Sigmoid colon (tissue), 7 donors: ENCODE results near the gene UNC5C. TPM values are rescaled to one million over a fixed set of nuclear protein-coding genes. Genes with fewer than 3 reads are reported as not detected.
A peak's percentile ranks its signal among the peaks of the same experiment; 100 is the strongest.

Source experiments
- DNase-seq: peaks from one replicate; pipeline ENCODE4 v3.0.0-alpha.2; 2019
- H3K27ac ChIP-seq, 4 donors: fragments of 200-600 bp; sonication (generic); one replicate each; pipeline ENCODE4 v1.5.1; 2016 to 2019; ENCODE audit warnings: mild to moderate bottlenecking in 1 of 4
- H3K27me3 ChIP-seq, 3 donors: fragments of 200-600 bp; sonication (generic); one replicate each; pipeline ENCODE4 v1.5.1; 2019; ENCODE audit warnings: mild to moderate bottlenecking in 1 of 3
- H3K36me3 ChIP-seq, 4 donors: fragments of 200-600 bp; sonication (generic); one replicate each; pipeline ENCODE4 v1.5.1; 2016 to 2019
- H3K4me1 ChIP-seq, 4 donors: fragments of 200-600 bp; sonication (generic); one replicate each; pipeline ENCODE4 v1.5.1; 2017 to 2019
- H3K4me3 ChIP-seq, 4 donors: fragments of 200-600 bp; sonication (generic); one replicate each; pipeline ENCODE4 v1.5.1; 2017 to 2019; ENCODE audit warnings: mild to moderate bottlenecking in 2 of 4, moderate library complexity in 1 of 4
- H3K9me3 ChIP-seq, 4 donors: fragments of 200-600 bp in 3 of 4; sonication (generic) in 3 of 4; one replicate each; pipeline versions ENCODE4 v1.5.1 to v1.6.1; 2013 to 2019
- EP300 ChIP-seq, 4 donors: sonication (generic); formaldehyde crosslinking; IDR thresholded peaks; one replicate each; pipeline ENCODE4 v1.6.1; 2017; ENCODE audit warnings: antibody characterized with exemption in 4 of 4
- POLR2A ChIP-seq, 2 donors: fragments of 450-650 bp; IDR thresholded peaks; one replicate each; pipeline ENCODE4 v1.6.1; 2016; ENCODE audit warnings: antibody characterized with exemption in 2 of 2, mild to moderate bottlenecking in 2 of 2, moderate library complexity in 2 of 2
- POLR2AphosphoS5 ChIP-seq, 4 donors: sonication (generic); formaldehyde crosslinking; IDR thresholded peaks; one replicate each; pipeline ENCODE4 v1.6.1; 2017; ENCODE audit warnings: antibody characterized with exemption in 4 of 4
- WGBS, 2 donors: extraction: QIAGEN DNeasy Blood & Tissue Kit; methylation state at CpG; one replicate each; pipeline ENCODE4 v1.1.7; 2013; 5-methylcytosine and 5-hydroxymethylcytosine counted together
- intact Hi-C: fragments of 100-400 bp; cut with DNase I; formaldehyde crosslinking; loops from one replicate; pipeline ENCODE4 v1.15.1; 2023
- polyA plus RNA-seq, 3 donors: library from polyadenylated mRNA; stranded (reverse); fragments of 200-250 nt; gene quantifications; one replicate each; pipeline ENCODE4 v1.2.3, GENCODE V29; 2013
- total RNA-seq, 4 donors: library from RNA; depleted of rRNA; stranded (reverse); fragments of >200 nt; gene quantifications; one replicate each; pipeline ENCODE4 v1.1.0, GENCODE V29; 2016
- TF ChIP-seq, protein P1 (sequence below), 4 experiments: fragments of 450-650 bp in 3 of 4; fragments of 200-600 bp in 1 of 4; IDR thresholded peaks; one replicate each; pipeline ENCODE4 v1.5.1; 2016 to 2019; ENCODE audit warnings: antibody characterized with exemption in 4 of 4, mild to moderate bottlenecking in 3 of 4, moderate library complexity in 2 of 4
- donor health status: healthy with polysubstance abuse.
- donor health status: Bipolar disorder and iron deficiency.
- donor health status: healthy.

Gene UNC5C
- total and polyA plus RNA-seq, 7 donors: 0.60 to 3.1 (median 1.4) TPM

DNA sequence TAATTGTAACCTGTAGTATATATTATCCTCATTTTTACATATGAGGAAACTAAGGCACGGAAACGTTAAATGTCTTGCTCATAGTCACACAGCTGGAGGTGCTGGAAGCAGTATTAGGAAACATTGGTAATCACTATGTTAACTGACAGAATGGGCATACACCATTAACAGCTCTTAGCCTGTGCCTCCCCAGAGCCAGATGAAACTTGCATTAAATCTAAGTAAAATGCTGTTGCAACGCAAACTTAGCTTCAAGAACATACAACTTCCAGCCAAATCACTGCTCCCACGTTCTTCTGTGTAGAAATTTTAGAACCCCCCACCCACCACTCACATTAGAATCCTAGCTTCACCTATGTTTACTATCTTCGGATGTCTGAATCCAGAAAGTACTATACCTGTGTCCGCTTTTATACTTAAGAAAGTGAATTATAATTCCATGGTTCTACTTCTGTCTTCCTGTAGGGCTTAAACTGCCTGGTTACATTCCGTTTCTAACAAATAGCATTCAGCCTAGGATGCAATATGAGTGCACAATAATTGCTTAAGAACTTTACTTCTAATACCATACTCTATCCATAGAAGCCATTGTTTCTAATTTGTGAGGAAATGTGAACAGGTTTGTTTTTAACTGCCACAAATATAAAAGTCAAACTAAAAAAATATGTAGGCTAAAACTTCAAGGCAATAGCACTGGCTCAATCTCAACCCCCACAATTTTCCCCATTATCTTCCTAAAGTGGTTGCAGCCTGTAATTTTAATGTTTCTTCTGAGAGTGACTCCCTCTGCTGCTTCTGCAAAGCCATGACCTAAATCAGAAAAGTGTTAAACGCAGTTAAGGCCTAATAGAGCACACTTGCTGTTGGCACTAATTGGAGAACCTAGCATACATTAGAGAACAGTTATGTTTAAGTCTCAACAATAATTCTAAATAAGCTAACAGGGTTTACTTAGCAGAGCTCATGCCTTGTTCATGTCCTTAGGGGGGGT lies 4.4 kb downstream of the UNC5C start:
- TF ChIP-seq EP300 (IDR thresholded peaks at IDR 0.05) (no peak), POLR2AphosphoS5 (IDR thresholded peaks at IDR 0.05) (no peak), POLR2A (IDR thresholded peaks at IDR 0.05) (no peak)
- TF ChIP-seq, protein P1, sequence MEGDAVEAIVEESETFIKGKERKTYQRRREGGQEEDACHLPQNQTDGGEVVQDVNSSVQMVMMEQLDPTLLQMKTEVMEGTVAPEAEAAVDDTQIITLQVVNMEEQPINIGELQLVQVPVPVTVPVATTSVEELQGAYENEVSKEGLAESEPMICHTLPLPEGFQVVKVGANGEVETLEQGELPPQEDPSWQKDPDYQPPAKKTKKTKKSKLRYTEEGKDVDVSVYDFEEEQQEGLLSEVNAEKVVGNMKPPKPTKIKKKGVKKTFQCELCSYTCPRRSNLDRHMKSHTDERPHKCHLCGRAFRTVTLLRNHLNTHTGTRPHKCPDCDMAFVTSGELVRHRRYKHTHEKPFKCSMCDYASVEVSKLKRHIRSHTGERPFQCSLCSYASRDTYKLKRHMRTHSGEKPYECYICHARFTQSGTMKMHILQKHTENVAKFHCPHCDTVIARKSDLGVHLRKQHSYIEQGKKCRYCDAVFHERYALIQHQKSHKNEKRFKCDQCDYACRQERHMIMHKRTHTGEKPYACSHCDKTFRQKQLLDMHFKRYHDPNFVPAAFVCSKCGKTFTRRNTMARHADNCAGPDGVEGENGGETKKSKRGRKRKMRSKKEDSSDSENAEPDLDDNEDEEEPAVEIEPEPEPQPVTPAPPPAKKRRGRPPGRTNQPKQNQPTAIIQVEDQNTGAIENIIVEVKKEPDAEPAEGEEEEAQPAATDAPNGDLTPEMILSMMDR (IDR thresholded peaks at IDR 0.05): no peak
- no peak for DNase-seq
- peaks cover 0 to 22% (median 14%) of the 10 kb centered on the region in 4 donors for H3K4me1 ChIP-seq
- no peaks in the 10 kb centered on the region for H3K9me3 ChIP-seq
- H3K27ac ChIP-seq: no peak overlapping the region
- H3K4me3 ChIP-seq: no peak overlapping the region
- WGBS, 2 donors: 67 to 77% methylated on average over 8 of the region's 8 CpGs
- H3K36me3 ChIP-seq: no peaks in the 10 kb centered on the region
- intact Hi-C loops: loop anchor here (5.0 kb wide), 1 partner anchor 377 kb away; no protein-coding TSS in a partner anchor
- peaks cover 0 to 22% (median 9%) of the 10 kb centered on the region in 3 donors for H3K27me3 ChIP-seq

DNA sequence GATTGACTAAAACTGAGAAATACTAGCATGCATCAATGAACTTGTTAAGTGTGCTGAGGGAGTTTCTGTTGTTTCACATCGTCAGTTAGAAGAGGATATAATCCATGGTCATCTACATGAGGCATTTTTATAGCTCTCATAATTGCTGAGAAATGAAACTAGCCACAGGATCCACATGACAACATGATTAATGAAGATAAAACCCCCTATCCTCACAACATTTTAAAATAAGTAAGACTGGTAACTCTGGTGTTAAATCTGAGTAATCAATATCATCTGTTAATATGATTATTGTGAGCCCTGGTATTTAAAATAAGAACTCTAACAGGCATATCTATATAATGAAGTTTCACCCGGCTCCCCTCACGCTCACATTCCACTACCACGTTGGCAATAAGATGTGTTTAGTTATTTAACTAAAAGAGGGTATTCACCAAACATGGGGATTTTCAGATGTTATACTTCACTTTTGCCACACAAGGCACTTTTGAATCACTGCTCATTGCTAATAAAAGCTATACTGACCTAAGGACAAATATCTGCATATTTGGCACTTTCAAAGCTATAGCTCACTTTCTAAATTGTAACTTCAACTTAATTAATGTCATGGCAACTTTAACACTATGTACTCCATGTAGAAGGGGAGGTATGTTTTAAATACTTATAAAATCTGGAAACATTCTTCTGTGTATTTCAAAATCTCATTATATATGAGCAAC lies 6.7 kb downstream of the UNC5C start:
- no peak for TF ChIP-seq EP300 (IDR thresholded peaks at IDR 0.05)
- TF ChIP-seq, protein P1 (IDR thresholded peaks at IDR 0.05): no peak
- no peak for TF ChIP-seq POLR2A (IDR thresholded peaks at IDR 0.05)
- TF ChIP-seq POLR2AphosphoS5 (IDR thresholded peaks at IDR 0.05): no peak
- no peak for DNase-seq
- Histone ChIP-seq H3K27ac (peak overlapping the region in 1 of 4 donors; percentile 3), H3K27me3 (no peaks in the 10 kb centered on the region), H3K4me3 (no peak overlapping the region), H3K9me3 (no peaks in the 10 kb centered on the region), H3K4me1 (no peaks in the 10 kb centered on the region), H3K36me3 (no peaks in the 10 kb centered on the region)
- 52 to 65% methylated on average over 4 of the region's 4 CpGs for WGBS, 2 donors
- intact Hi-C loops: no loop called here

DNA sequence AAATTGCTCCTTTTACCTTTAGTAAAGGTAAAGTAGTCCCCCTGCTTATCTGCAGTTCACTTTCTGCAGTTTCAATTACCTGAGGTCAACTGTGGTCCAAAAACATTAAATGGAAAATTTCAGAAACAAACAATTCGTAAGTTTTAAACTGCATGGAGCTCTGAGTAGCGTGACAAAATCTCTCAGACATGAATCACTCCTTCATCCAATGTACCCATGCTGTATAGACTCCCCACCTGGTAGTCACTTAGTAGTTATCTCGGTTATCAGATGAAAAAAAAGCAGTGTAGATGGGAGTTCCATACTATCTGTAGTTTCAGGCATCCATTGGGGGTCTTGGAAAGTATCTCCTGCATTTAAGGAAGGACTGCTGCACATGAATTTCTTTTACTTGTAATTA lies 7.7 kb downstream of the UNC5C start:
- Histone ChIP-seq H3K36me3 (no peaks in the 10 kb centered on the region), H3K4me1 (no peaks in the 10 kb centered on the region), H3K4me3 (no peak overlapping the region), H3K27ac (no peak overlapping the region), H3K27me3 (no peaks in the 10 kb centered on the region), H3K9me3 (no peaks in the 10 kb centered on the region)
- WGBS, 2 donors: 71 to 83% methylated on average over 3 of the region's 3 CpGs
- no peak for DNase-seq
- TF ChIP-seq, protein P1 (IDR thresholded peaks at IDR 0.05): no peak
- TF ChIP-seq POLR2AphosphoS5 (IDR thresholded peaks at IDR 0.05): no peak
- no peak for TF ChIP-seq POLR2A (IDR thresholded peaks at IDR 0.05)
- TF ChIP-seq EP300 (IDR thresholded peaks at IDR 0.05): no peak
- intact Hi-C loops: no loop called here

DNA sequence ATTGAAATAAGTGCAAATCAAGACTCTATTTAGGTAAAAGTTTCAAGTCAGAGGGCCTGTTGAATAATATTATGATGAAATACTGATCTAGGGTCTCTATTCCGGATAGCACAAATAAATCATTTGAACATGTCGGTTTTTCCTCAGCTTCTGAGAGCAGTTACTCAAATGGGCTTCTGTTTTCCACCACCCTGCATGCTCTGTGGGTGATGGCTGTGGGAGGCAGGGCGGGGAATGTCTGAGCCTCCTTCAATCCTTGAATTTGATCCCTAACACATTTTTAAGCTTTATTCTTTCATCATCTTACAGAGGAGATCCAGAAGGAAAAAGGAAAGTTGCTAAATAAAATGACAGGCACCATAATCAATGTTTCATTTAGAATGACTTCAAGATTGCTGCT lies 8.5 kb downstream of the UNC5C start:
- WGBS, 2 donors: 53 to 54% methylated on average over 3 of the region's 3 CpGs
- Histone ChIP-seq H3K4me3 (no peak overlapping the region), H3K36me3 (no peaks in the 10 kb centered on the region), H3K27ac (no peak overlapping the region), H3K9me3 (no peaks in the 10 kb centered on the region), H3K4me1 (no peaks in the 10 kb centered on the region), H3K27me3 (no peaks in the 10 kb centered on the region)
- intact Hi-C loops: no loop called here
- no peak for TF ChIP-seq POLR2AphosphoS5 (IDR thresholded peaks at IDR 0.05)
- TF ChIP-seq EP300 (IDR thresholded peaks at IDR 0.05): no peak
- TF ChIP-seq, protein P1 (IDR thresholded peaks at IDR 0.05): no peak
- TF ChIP-seq POLR2A (IDR thresholded peaks at IDR 0.05): no peak
- no peak for DNase-seq
